HepG2 (cell line): ENCODE results near the gene UBXN2A. TPM values are rescaled to one million over a fixed set of nuclear protein-coding genes. Genes with fewer than 3 reads are reported as not detected.

Source experiments
- NR2C2 ChIP-seq: sonication (generic); formaldehyde crosslinking; IDR thresholded peaks from 2 replicates; pipeline ENCODE4 v1.4.0; 2020; ENCODE audit warnings: missing genetic modification reagents, mild to moderate bottlenecking, moderate library complexity, borderline replicate concordance
- SP2 ChIP-seq: sonication (generic); formaldehyde crosslinking; IDR thresholded peaks from 2 replicates; pipeline ENCODE4 v1.5.1; 2020; ENCODE audit warnings: mild to moderate bottlenecking, missing genetic modification reagents
- TBL1XR1 ChIP-seq: fragments of 150-350 bp; IDR thresholded peaks from 2 replicates; pipeline ENCODE4 v1.6.1; 2014; ENCODE audit warnings: borderline replicate concordance, low read length; ENCODE audit not compliant: partially characterized antibody
- ZBTB7B ChIP-seq: sonication (generic); formaldehyde crosslinking; IDR thresholded peaks from 2 replicates; pipeline ENCODE4 v1.4.0; 2020; ENCODE audit warnings: missing genetic modification reagents
- ZNF772 ChIP-seq: sonication (generic); formaldehyde crosslinking; IDR thresholded peaks from 2 replicates; pipeline ENCODE4 v1.5.0; 2020; ENCODE audit warnings: mild to moderate bottlenecking, missing genetic modification reagents
- polyA plus RNA-seq, 8 experiments: library from polyadenylated mRNA; depleted of rRNA in 3 of 8; stranded (reverse) in 7 of 8; unstranded in 1 of 8; fragments of >200 nt; fragmentation: Illumina TruSeq in 4 of 8; extraction: Trizol in 4 of 8; gene quantifications; 2 replicates each; pipeline versions ENCODE4 v1.2.1 to v1.2.3, GENCODE V29; 2011 to 2016; ENCODE audit warnings: low read depth in 4 of 8, missing spikeins in 1 of 8, mixed read lengths in 1 of 8; ENCODE audit not compliant: insufficient read depth in 1 of 8
- total RNA-seq, 5 experiments: library from RNA; depleted of rRNA; stranded (reverse); fragments of >200 nt; fragmentation: Illumina TruSeq; extraction: Trizol; gene quantifications; 2 replicates each; pipeline ENCODE4 v1.2.3, GENCODE V29; 2016; ENCODE audit warnings: low read depth in 1 of 5
- TF ChIP-seq, protein P1 (sequence below): sonication (generic); formaldehyde crosslinking; IDR thresholded peaks from 2 replicates; pipeline ENCODE4 v1.4.0; 2020; ENCODE audit warnings: low read depth, missing genetic modification reagents
- TF ChIP-seq, protein P2 (sequence below): sonication (generic); formaldehyde crosslinking; IDR thresholded peaks from 2 replicates; pipeline ENCODE4 v1.8.1; 2023; ENCODE audit warnings: mild to moderate bottlenecking, moderate library complexity, missing genetic modification reagents
- TF ChIP-seq, protein P3 (sequence below): sonication (generic); formaldehyde crosslinking; IDR thresholded peaks from 2 replicates; pipeline ENCODE4 v1.5.1; 2020; ENCODE audit warnings: mild to moderate bottlenecking, missing genetic modification reagents
- TF ChIP-seq, protein P4 (sequence below), 2 experiments: fragments of 450-650 bp in 1 of 2; sonication (generic) in 1 of 2; formaldehyde crosslinking in 1 of 2; IDR thresholded peaks; 2 replicates each; pipeline versions ENCODE4 v1.6.1 to v1.8.0; 2016 to 2022; ENCODE audit warnings: antibody characterized with exemption in 1 of 2, mild to moderate bottlenecking in 1 of 2, missing genetic modification reagents in 1 of 2

The UBXN2A gene
- total and polyA plus RNA-seq, 2 of the 13 experiments (the other 11 are each of a cell fraction or from before 2014, with no cell fraction given) = 8.3 to 20.9 TPM

DNA sequence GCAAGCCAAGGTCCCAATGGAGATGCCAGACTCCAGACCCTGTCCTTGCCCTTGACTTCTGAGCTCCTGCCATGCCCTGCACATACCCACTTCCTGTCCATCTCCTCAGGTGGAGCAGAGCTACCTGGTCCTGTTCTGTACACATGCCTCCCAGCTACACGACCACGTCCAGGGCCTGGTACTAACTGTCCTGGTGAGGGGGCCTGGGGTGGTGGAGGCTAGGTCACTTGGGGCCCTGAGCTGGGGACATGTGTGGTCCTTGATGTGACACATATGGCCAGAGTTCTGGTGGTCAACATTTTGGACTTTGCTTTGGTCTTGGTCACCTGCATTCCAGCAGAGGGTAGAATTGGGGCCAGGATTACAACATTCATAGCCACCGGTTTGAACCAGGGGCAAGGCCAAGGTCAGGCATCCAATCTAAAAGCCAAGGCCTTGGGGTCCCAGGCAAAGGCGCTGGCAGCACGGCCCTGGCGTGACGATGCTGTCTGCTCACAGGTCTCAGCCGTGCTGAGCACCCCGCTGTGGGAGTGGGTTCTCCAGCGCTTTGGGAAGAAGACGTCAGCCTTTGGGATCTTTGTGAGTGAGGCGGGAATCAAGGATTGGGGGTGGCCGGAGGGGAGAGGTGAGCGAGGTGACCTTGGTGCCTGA is 82.2 kb downstream of the UBXN2A start (continued):
- TF ChIP-seq, protein P1, sequence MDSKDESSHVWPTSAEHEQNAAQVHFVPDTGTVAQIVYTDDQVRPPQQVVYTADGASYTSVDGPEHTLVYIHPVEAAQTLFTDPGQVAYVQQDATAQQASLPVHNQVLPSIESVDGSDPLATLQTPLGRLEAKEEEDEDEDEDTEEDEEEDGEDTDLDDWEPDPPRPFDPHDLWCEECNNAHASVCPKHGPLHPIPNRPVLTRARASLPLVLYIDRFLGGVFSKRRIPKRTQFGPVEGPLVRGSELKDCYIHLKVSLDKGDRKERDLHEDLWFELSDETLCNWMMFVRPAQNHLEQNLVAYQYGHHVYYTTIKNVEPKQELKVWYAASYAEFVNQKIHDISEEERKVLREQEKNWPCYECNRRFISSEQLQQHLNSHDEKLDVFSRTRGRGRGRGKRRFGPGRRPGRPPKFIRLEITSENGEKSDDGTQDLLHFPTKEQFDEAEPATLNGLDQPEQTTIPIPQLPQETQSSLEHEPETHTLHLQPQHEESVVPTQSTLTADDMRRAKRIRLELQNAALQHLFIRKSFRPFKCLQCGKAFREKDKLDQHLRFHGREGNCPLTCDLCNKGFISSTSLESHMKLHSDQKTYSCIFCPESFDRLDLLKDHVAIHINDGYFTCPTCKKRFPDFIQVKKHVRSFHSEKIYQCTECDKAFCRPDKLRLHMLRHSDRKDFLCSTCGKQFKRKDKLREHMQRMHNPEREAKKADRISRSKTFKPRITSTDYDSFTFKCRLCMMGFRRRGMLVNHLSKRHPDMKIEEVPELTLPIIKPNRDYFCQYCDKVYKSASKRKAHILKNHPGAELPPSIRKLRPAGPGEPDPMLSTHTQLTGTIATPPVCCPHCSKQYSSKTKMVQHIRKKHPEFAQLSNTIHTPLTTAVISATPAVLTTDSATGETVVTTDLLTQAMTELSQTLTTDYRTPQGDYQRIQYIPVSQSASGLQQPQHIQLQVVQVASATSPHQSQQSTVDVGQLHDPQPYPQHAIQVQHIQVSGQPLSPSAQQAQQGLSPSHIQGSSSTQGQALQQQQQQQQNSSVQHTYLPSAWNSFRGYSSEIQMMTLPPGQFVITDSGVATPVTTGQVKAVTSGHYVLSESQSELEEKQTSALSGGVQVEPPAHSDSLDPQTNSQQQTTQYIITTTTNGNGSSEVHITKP (CRISPR knock-in tag) = no peak
- TF ChIP-seq, protein P2, sequence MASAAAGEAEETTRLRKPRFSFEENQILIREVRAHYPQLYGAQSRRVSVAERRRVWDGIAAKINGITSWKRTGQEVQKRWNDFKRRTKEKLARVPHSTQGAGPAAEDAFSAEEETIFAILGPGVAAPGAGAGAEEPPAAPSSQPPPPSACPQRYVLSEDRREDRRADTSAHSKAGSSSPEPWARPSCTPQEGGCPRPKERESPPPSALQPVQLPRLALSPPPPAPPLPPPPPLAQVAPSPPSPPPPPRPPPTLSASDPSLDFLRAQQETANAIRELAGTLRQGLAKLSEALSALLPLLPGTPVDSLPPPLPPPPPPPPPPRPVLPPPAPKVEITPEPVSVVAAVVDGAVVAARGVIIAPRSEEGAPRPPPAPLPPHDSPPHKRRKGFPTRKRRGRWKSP (CRISPR knock-in tag) = 0 out of 2 replicates have a peak, but pooled peaks have one; percentile 54
- TF ChIP-seq ZBTB7B = peak; percentile 98
- TF ChIP-seq ZNF772 (CRISPR knock-in tag) = no peak; the same call in 1 of the 2 replicates
- TF ChIP-seq TBL1XR1 = peak; percentile 97
- TF ChIP-seq NR2C2 (CRISPR knock-in tag) = peak; percentile 78
- TF ChIP-seq SP2 (CRISPR knock-in tag) = no peak
- TF ChIP-seq, protein P3, sequence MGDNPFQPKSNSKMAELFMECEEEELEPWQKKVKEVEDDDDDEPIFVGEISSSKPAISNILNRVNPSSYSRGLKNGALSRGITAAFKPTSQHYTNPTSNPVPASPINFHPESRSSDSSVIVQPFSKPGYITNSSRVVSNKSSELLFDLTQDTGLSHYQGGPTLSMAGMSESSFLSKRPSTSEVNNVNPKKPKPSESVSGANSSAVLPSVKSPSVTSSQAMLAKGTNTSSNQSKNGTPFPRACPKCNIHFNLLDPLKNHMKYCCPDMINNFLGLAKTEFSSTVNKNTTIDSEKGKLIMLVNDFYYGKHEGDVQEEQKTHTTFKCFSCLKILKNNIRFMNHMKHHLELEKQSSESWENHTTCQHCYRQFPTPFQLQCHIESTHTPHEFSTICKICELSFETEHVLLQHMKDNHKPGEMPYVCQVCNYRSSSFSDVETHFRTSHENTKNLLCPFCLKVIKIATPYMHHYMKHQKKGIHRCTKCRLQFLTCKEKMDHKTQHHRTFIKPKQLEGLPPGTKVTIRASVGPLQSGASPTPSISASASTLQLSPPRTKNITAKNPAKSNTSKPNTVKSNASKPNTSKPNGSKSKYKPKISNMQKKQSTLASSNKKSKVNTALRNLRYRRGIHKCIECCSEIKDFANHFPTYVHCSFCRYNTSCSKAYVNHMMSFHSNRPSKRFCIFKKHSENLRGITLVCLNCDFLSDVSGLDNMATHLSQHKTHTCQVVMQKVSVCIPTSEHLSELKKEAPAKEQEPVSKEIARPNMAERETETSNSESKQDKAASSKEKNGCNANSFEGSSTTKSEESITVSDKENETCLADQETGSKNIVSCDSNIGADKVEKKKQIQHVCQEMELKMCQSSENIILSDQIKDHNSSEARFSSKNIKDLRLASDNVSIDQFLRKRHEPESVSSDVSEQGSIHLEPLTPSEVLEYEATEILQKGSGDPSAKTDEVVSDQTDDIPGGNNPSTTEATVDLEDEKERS (CRISPR knock-in tag) = peak; percentile 66; the same call in 1 of the 2 replicates
- TF ChIP-seq, protein P4, sequence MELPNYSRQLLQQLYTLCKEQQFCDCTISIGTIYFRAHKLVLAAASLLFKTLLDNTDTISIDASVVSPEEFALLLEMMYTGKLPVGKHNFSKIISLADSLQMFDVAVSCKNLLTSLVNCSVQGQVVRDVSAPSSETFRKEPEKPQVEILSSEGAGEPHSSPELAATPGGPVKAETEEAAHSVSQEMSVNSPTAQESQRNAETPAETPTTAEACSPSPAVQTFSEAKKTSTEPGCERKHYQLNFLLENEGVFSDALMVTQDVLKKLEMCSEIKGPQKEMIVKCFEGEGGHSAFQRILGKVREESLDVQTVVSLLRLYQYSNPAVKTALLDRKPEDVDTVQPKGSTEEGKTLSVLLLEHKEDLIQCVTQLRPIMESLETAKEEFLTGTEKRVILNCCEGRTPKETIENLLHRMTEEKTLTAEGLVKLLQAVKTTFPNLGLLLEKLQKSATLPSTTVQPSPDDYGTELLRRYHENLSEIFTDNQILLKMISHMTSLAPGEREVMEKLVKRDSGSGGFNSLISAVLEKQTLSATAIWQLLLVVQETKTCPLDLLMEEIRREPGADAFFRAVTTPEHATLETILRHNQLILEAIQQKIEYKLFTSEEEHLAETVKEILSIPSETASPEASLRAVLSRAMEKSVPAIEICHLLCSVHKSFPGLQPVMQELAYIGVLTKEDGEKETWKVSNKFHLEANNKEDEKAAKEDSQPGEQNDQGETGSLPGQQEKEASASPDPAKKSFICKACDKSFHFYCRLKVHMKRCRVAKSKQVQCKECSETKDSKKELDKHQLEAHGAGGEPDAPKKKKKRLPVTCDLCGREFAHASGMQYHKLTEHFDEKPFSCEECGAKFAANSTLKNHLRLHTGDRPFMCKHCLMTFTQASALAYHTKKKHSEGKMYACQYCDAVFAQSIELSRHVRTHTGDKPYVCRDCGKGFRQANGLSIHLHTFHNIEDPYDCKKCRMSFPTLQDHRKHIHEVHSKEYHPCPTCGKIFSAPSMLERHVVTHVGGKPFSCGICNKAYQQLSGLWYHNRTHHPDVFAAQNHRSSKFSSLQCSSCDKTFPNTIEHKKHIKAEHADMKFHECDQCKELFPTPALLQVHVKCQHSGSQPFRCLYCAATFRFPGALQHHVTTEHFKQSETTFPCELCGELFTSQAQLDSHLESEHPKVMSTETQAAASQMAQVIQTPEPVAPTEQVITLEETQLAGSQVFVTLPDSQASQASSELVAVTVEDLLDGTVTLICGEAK (IDR thresholded peaks at IDR 0.05) = no peak
- TF ChIP-seq, protein P4 (CRISPR knock-in tag; IDR thresholded peaks at IDR 0.05) = peak; percentile 39; the same call in 1 of the 2 replicates
